ENCODE results near the gene CDH22. TPM values are rescaled to one million over a fixed set of nuclear protein-coding genes. Genes with fewer than 3 reads are reported as not detected.

The CDH22 gene
- total and polyA plus RNA-seq, 2 experiments from 2014 or later, result 0.08 to 0.10 TPM

- no peaks in the 10 kb centered on the region for H3F3A ChIP-seq (replicated peaks; ENCODE audit: low read depth)
- H3K79me2 ChIP-seq (replicated peaks; ENCODE audit: insufficient read depth), result no peaks in the 10 kb centered on the region
- no peaks in the 10 kb centered on the region for H3K36me3 ChIP-seq (ENCODE audit: insufficient read depth)
- DNase-seq (ENCODE audit: low spot score), result peak; percentile 31
- H4K20me1 ChIP-seq (replicated peaks; ENCODE audit: insufficient read depth), result no peaks in the 10 kb centered on the region; the same call in 1 of the 2 replicates
- no peak overlapping the region for H3K4me3 ChIP-seq
- ATAC-seq, result peak; percentile 11; the same call in 2 of the 3 replicates
- H3K27ac ChIP-seq (ENCODE audit: low read depth), result no peak overlapping the region
- no peak overlapping the region for H2AFZ ChIP-seq
- H3K4me2 ChIP-seq, result no peak overlapping the region
- Mint-ChIP-seq H3K9me3 (no peaks in the 10 kb centered on the region; the same call in 2 of the 3 replicates), H3K4me1 (peaks cover 4% of the 10 kb centered on the region; the same call in 2 of the 3 replicates), H3K27me3 (ENCODE audit: insufficient read depth, low read depth, poor library complexity) (peaks cover 12% of the 10 kb centered on the region), H3K4me3 (no peak overlapping the region), H3K27ac (no peak overlapping the region), H3K36me3 (ENCODE audit: low read depth) (peaks cover 9% of the 10 kb centered on the region)
- H3K4me1 ChIP-seq (ENCODE audit: insufficient read depth), result peaks cover 4% of the 10 kb centered on the region; the same call in 1 of the 2 replicates
- no peak for TF ChIP-seq EZH2phosphoT487 (IDR thresholded peaks at IDR 0.05; ENCODE audit: unreplicated experiment)
- no peak for TF ChIP-seq CREB1 (CRISPR knock-in tag; IDR thresholded peaks at IDR 0.05; ENCODE audit: low read depth)
- TF ChIP-seq ZNF462 (CRISPR knock-in tag; IDR thresholded peaks at IDR 0.05), result no peak
- no peak for TF ChIP-seq NANOG (IDR thresholded peaks at IDR 0.05; ENCODE audit: borderline replicate concordance)
- no peak for TF ChIP-seq ZNF114 (CRISPR knock-in tag; IDR thresholded peaks at IDR 0.05)
- TF ChIP-seq STAT1 (IDR thresholded peaks at IDR 0.05; ENCODE audit: unreplicated experiment), result no peak
- TF ChIP-seq ZNF331 (CRISPR knock-in tag; IDR thresholded peaks at IDR 0.05; ENCODE audit: low read depth), result no peak
- TF ChIP-seq JUNB (IDR thresholded peaks at IDR 0.05; ENCODE audit: unreplicated experiment), result no peak
- no peak for TF ChIP-seq EZH2 (IDR thresholded peaks at IDR 0.05; ENCODE audit: low read depth, unreplicated experiment)
- no peak for TF ChIP-seq CTCF (conservative IDR thresholded peaks at IDR 0.05; ENCODE audit: low read depth in 2 of 2)
- no peak for TF ChIP-seq POLR2AphosphoS5 (IDR thresholded peaks at IDR 0.05; ENCODE audit: low read depth)
- no peak for TF ChIP-seq REST (IDR thresholded peaks at IDR 0.05; ENCODE audit: unreplicated experiment)
- TF ChIP-seq ETS1 (IDR thresholded peaks at IDR 0.05), result no peak
- no peaks in the 10 kb centered on the region for H3K9me2 ChIP-seq (ENCODE audit: insufficient read depth)
- H3K27me3 ChIP-seq (ENCODE audit: insufficient read depth), result peaks cover 11% of the 10 kb centered on the region; the same call in 1 of the 2 replicates
These were observed 178.3 kb downstream of the CDH22 start for GRCh38 chr20:46129955-46130481.

Measured in GM23338 (cell line).